Neural progenitor cell (in vitro differentiated cells): Measurements from ENCODE around the gene CAPZB.
"Not testable (repeated sequence)": the region's sequence is repeated elsewhere in the genome, so short reads cannot be mapped to it uniquely, and the experiment has no call there.

ENCODE experiments used
- EZH2 ChIP-seq: fragments of 200-600 bp; sonication (generic); IDR thresholded peaks from 2 replicates; pipeline ENCODE4 v1.6.1; 2017; ENCODE audit warnings: antibody characterized with exemption, mild to moderate bottlenecking, moderate library complexity
- TF ChIP-seq, protein P1 (sequence below): fragments of 200-600 bp; sonication (generic); IDR thresholded peaks from 2 replicates; pipeline ENCODE4 v1.5.1; 2017; ENCODE audit warnings: antibody characterized with exemption, mild to moderate bottlenecking

DNA sequence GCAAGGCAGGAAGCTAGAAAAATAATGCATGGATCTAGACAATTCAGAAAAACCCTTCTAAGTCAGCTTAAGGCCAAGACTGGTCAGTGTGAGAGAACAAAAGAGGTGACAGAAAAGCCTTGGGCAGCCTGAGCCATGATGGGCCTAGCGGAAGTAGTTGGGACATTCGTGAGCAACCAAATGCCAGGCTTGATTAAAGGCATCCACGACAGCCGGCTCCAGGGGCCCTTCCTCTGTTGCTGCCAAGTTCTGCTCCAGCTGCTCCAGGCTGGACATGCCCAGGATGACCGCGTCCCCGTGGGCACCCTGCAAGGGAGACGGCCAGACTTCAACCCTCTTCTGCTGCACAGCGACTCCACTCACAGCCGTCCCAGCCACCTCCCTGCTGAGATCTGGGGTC lies 181.3 kb downstream of the CAPZB start:
- TF ChIP-seq EZH2 = not testable (repeated sequence)
- TF ChIP-seq, protein P1, sequence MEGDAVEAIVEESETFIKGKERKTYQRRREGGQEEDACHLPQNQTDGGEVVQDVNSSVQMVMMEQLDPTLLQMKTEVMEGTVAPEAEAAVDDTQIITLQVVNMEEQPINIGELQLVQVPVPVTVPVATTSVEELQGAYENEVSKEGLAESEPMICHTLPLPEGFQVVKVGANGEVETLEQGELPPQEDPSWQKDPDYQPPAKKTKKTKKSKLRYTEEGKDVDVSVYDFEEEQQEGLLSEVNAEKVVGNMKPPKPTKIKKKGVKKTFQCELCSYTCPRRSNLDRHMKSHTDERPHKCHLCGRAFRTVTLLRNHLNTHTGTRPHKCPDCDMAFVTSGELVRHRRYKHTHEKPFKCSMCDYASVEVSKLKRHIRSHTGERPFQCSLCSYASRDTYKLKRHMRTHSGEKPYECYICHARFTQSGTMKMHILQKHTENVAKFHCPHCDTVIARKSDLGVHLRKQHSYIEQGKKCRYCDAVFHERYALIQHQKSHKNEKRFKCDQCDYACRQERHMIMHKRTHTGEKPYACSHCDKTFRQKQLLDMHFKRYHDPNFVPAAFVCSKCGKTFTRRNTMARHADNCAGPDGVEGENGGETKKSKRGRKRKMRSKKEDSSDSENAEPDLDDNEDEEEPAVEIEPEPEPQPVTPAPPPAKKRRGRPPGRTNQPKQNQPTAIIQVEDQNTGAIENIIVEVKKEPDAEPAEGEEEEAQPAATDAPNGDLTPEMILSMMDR = not testable (repeated sequence)
